Gastroesophageal sphincter (tissue), 3 donors: ENCODE data around the gene DICER1.

Experiments used
- POLR2A ChIP-seq, 2 donors: fragments of 450-650 bp; IDR thresholded peaks; one replicate each; pipeline ENCODE4 v1.6.1; 2017; ENCODE audit warnings: antibody characterized with exemption in 2 of 2, mild to moderate bottlenecking in 2 of 2, moderate library complexity in 1 of 2
- POLR2AphosphoS5 ChIP-seq: sonication (generic); formaldehyde crosslinking; IDR thresholded peaks from one replicate; pipeline ENCODE4 v1.6.1; 2017; ENCODE audit warnings: antibody characterized with exemption
- TF ChIP-seq, protein P1 (sequence below), 4 experiments: fragments of 200-600 bp in 2 of 4; fragments of 450-650 bp in 2 of 4; sonication (generic) in 1 of 4; IDR thresholded peaks; one replicate each; pipeline ENCODE4 v1.5.1; 2017 to 2019; ENCODE audit warnings: antibody characterized with exemption in 4 of 4, mild to moderate bottlenecking in 2 of 4, moderate library complexity in 2 of 4

GRCh38 chr14:95045836-95046430, 111.4 kb downstream of the DICER1 start:
- TF ChIP-seq, protein P1, sequence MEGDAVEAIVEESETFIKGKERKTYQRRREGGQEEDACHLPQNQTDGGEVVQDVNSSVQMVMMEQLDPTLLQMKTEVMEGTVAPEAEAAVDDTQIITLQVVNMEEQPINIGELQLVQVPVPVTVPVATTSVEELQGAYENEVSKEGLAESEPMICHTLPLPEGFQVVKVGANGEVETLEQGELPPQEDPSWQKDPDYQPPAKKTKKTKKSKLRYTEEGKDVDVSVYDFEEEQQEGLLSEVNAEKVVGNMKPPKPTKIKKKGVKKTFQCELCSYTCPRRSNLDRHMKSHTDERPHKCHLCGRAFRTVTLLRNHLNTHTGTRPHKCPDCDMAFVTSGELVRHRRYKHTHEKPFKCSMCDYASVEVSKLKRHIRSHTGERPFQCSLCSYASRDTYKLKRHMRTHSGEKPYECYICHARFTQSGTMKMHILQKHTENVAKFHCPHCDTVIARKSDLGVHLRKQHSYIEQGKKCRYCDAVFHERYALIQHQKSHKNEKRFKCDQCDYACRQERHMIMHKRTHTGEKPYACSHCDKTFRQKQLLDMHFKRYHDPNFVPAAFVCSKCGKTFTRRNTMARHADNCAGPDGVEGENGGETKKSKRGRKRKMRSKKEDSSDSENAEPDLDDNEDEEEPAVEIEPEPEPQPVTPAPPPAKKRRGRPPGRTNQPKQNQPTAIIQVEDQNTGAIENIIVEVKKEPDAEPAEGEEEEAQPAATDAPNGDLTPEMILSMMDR (IDR thresholded peaks at IDR 0.05): no peak
- TF ChIP-seq POLR2AphosphoS5: no peak
- TF ChIP-seq POLR2A (IDR thresholded peaks at IDR 0.05): no peak
